OCI-LY1 (cell line): ENCODE results near the gene MFSD11.

Source experiments
- CTCF ChIP-seq: fragments of 200-600 bp; sonication (generic), shearing (Covaris generic); IDR thresholded peaks from 2 replicates; pipeline ENCODE4 v1.5.1; 2017; ENCODE audit warnings: mild to moderate bottlenecking, antibody characterized with exemption, low read length, moderate library complexity, mixed read lengths
- EZH2 ChIP-seq: fragments of 200-600 bp; sonication (generic), shearing (Covaris generic); IDR thresholded peaks from 2 replicates; pipeline ENCODE4 v1.8.0; 2017; ENCODE audit warnings: borderline replicate concordance, mixed run types, mild to moderate bottlenecking, antibody characterized with exemption, low read length, moderate library complexity, mixed read lengths

- no peak for TF ChIP-seq CTCF
- no peak for TF ChIP-seq EZH2
These were observed 21.6 kb upstream of the MFSD11 start for GRCh38 chr17:76716146-76716838.
